ENCODE results near the gene UBA1. TPM values are rescaled to one million over a fixed set of nuclear protein-coding genes. Genes with fewer than 3 reads are reported as not detected.

UBA1 gene
- total RNA-seq, 1 experiment from 2014 or later, result 234 TPM

GRCh38 chrX:47151435-47151834 is 42.2 kb upstream of the UBA1 start:
- no peak for TF ChIP-seq CTCF (IDR thresholded peaks at IDR 0.05; ENCODE audit: unreplicated experiment)
- H3K4me1 Mint-ChIP-seq (ENCODE audit: low read depth, unreplicated experiment), result peaks cover 9% of the 10 kb centered on the region
- intact Hi-C loops (cut with micrococcal nuclease; ENCODE audit: unreplicated experiment), result no loop called here
- no peak for DNase-seq
- no TSS peak for BruUV-seq (replicated peaks)
- H3K9me3 Mint-ChIP-seq (ENCODE audit: low read depth, unreplicated experiment), result no peaks in the 10 kb centered on the region
- H3K36me3 Mint-ChIP-seq (ENCODE audit: insufficient read depth, unreplicated experiment), result peaks cover 52% of the 10 kb centered on the region
- CTCF ChIA-PET, result interaction anchor here (1.1 kb wide), 1 partner anchor 22 kb away, joined by 3 read pairs; no protein-coding TSS in a partner anchor
- H3K27me3 Mint-ChIP-seq (ENCODE audit: unreplicated experiment), result no peaks in the 10 kb centered on the region
- no peak overlapping the region for H3K4me3 Mint-ChIP-seq (ENCODE audit: low read depth, unreplicated experiment)
- no peak overlapping the region for H3K27ac Mint-ChIP-seq (ENCODE audit: unreplicated experiment)

GRCh38 chrX:47156611-47157520 is 36.8 kb upstream of the UBA1 start:
- TF ChIP-seq CTCF (IDR thresholded peaks at IDR 0.05; ENCODE audit: unreplicated experiment), result no peak
- no peaks in the 10 kb centered on the region for H3K9me3 Mint-ChIP-seq (ENCODE audit: low read depth, unreplicated experiment)
- CTCF ChIA-PET, result no interaction called here
- no peaks in the 10 kb centered on the region for H3K4me1 Mint-ChIP-seq (ENCODE audit: low read depth, unreplicated experiment)
- no peaks in the 10 kb centered on the region for H3K27me3 Mint-ChIP-seq (ENCODE audit: unreplicated experiment)
- BruUV-seq (replicated peaks), result no TSS peak
- no peak overlapping the region for H3K27ac Mint-ChIP-seq (ENCODE audit: unreplicated experiment)
- intact Hi-C loops (cut with micrococcal nuclease; ENCODE audit: unreplicated experiment), result no loop called here
- H3K4me3 Mint-ChIP-seq (ENCODE audit: low read depth, unreplicated experiment), result no peak overlapping the region
- DNase-seq, result no peak
- H3K36me3 Mint-ChIP-seq (ENCODE audit: insufficient read depth, unreplicated experiment), result peaks cover 46% of the 10 kb centered on the region

- intact Hi-C loops (cut with micrococcal nuclease; ENCODE audit: unreplicated experiment), result no loop called here
- no peaks in the 10 kb centered on the region for H3K4me1 Mint-ChIP-seq (ENCODE audit: low read depth, unreplicated experiment)
These were observed 35.5 kb upstream of the UBA1 start for GRCh38 chrX:47158131-47158530.

GRCh38 chrX:47158781-47159180 is 34.8 kb upstream of the UBA1 start:
- Mint-ChIP-seq H3K4me3 (ENCODE audit: low read depth, unreplicated experiment) (no peak overlapping the region), H3K9me3 (ENCODE audit: low read depth, unreplicated experiment) (no peaks in the 10 kb centered on the region), H3K27ac (ENCODE audit: unreplicated experiment) (no peak overlapping the region), H3K36me3 (ENCODE audit: insufficient read depth, unreplicated experiment) (peaks cover 51% of the 10 kb centered on the region), H3K27me3 (ENCODE audit: unreplicated experiment) (no peaks in the 10 kb centered on the region), H3K4me1 (ENCODE audit: low read depth, unreplicated experiment) (no peaks in the 10 kb centered on the region)
- CTCF ChIA-PET, result no interaction called here
- BruUV-seq (replicated peaks), result no TSS peak
- no peak for DNase-seq
- no peak for TF ChIP-seq CTCF (IDR thresholded peaks at IDR 0.05; ENCODE audit: unreplicated experiment)
- intact Hi-C loops (cut with micrococcal nuclease; ENCODE audit: unreplicated experiment), result no loop called here

More at GRCh38 chrX:47158131-47158530, 35.5 kb upstream of the UBA1 start:
- CTCF ChIA-PET, result no interaction called here
- Mint-ChIP-seq H3K27ac (ENCODE audit: unreplicated experiment) (no peak overlapping the region), H3K36me3 (ENCODE audit: insufficient read depth, unreplicated experiment) (peaks cover 48% of the 10 kb centered on the region), H3K4me3 (ENCODE audit: low read depth, unreplicated experiment) (no peak overlapping the region), H3K27me3 (ENCODE audit: unreplicated experiment) (no peaks in the 10 kb centered on the region), H3K9me3 (ENCODE audit: low read depth, unreplicated experiment) (no peaks in the 10 kb centered on the region)
- no peak for TF ChIP-seq CTCF (IDR thresholded peaks at IDR 0.05; ENCODE audit: unreplicated experiment)
- BruUV-seq (replicated peaks), result no TSS peak
- DNase-seq, result no peak
